ENCODE results near the gene VAMP3. TPM values are rescaled to one million over a fixed set of nuclear protein-coding genes. Genes with fewer than 3 reads are reported as not detected.

Gene VAMP3
- total and polyA plus RNA-seq, 9 of the 15 experiments (the other 6 are each of a cell fraction or from before 2014, with no cell fraction given), result 27.1 to 71.3 (median 47.5) TPM

GRCh38 chr1:7811476-7811875 lies 40.4 kb downstream of the VAMP3 start (continued):
- no peak for TF ChIP-seq ZNF277 (CRISPR knock-in tag; IDR thresholded peaks at IDR 0.05; ENCODE audit: borderline replicate concordance)

GRCh38 chr1:7813677-7814373 lies 42.7 kb downstream of the VAMP3 start:
- FAIRE-seq (no peak), ATAC-seq (no peak), DNase-seq (ENCODE audit: extremely low read depth in 1 of 4, low spot score in 3 of 4) (no peak)
- Histone ChIP-seq H3K79me2 (ENCODE audit: control insufficient read depth, insufficient read depth, low read length) (no peaks in the 10 kb centered on the region), H3K4me1 (replicated peaks in 1 of 2; ENCODE audit: control insufficient read depth in 2 of 2, insufficient read depth in 2 of 2, low read length in 2 of 2) (peaks cover 0 to 2% of the 10 kb centered on the region in 2 experiments; a peak in 1 of 5 replicates), H3K9ac (ENCODE audit: insufficient read depth in 1 of 2, low read depth in 2 of 2, low read length in 2 of 2) (no peak overlapping the region), H3K9me3 (replicated peaks; ENCODE audit: control insufficient read depth, insufficient read depth, low read depth, low read length) (peaks cover 4% of the 10 kb centered on the region; the same call in 1 of the 2 replicates), H3K9me1 (ENCODE audit: control insufficient read depth, insufficient read depth, low read length) (no peaks in the 10 kb centered on the region), H3K4me2 (ENCODE audit: insufficient read depth, low read length) (no peak overlapping the region), H2AFZ (ENCODE audit: low read depth, low read length) (no peak overlapping the region), H3K27ac (ENCODE audit: extremely low read depth, low read depth, low read length) (no peak overlapping the region), H3K27me3 (ENCODE audit: control insufficient read depth in 2 of 2, insufficient read depth in 2 of 2, low read length in 2 of 2) (no peaks in the 10 kb centered on the region), H3K4me3 (no peak overlapping the region), H3K36me3 (ENCODE audit: control insufficient read depth, insufficient read depth, low read length) (peaks cover 18% of the 10 kb centered on the region; the same call in 2 of the 3 replicates), H4K20me1 (replicated peaks; ENCODE audit: control insufficient read depth, insufficient read depth, low read length) (no peaks in the 10 kb centered on the region)
- TF ChIP-seq NCOR1 (IDR thresholded peaks at IDR 0.05), result no peak
- TF ChIP-seq AFF1 (IDR thresholded peaks at IDR 0.05; ENCODE audit: low read depth in 1 of 2, partially characterized antibody in 2 of 2), result peak in 1 of 2 experiments; percentile 87
- no peak for TF ChIP-seq DLX4 (CRISPR knock-in tag; IDR thresholded peaks at IDR 0.05)
- no peak for TF ChIP-seq CCNT2 (IDR thresholded peaks at IDR 0.05; ENCODE audit: borderline replicate concordance, extremely low read depth, insufficient read length, low read depth, low read length)
- 59% methylated on average over 3 of the region's 3 CpGs for WGBS (ENCODE audit: insufficient coverage, low coverage, missing lambda C conversion rate)
- intact Hi-C loops (cut with micrococcal nuclease) (no loop called here), in situ Hi-C loops (cut with MboI) (loop anchor here (5.0 kb wide), 1 partner anchor 88 kb away; no protein-coding TSS in a partner anchor)
- ChIA-PET POLR2A (no interaction called here), CTCF (ENCODE audit: low intra/inter-chr PET ratio) (no interaction called here)
- BruUV-seq (replicated peaks), result no TSS peak
